Activated CD8-positive, alpha-beta T cell treated with anti-CD3 and anti-CD28 coated beads for 36 hours (primary cell): ENCODE results near the gene COMT. TPM values are rescaled to one million over a fixed set of nuclear protein-coding genes. Genes with fewer than 3 reads are reported as not detected.

Source experiments
- ATAC-seq: fragments of 200-7000 bp; cut with Tn5 transposase; one replicate; pipeline ENCODE4 v1.10.0; 2021; ENCODE audit warnings: mild to moderate bottlenecking, moderate library complexity
- CTCF ChIA-PET: fragments of 350-600 bp; sonication (Branson Sonifier 250); formaldehyde crosslinking; loops from one replicate; lab custom pipeline; 2021; ENCODE audit warnings: antibody characterized with exemption; lab: Charles Lee
- POLR2A ChIA-PET: fragments of 350-600 bp; sonication (Branson Sonifier 250); formaldehyde crosslinking; loops from one replicate; lab custom pipeline; 2021; ENCODE audit warnings: antibody characterized with exemption; lab: Charles Lee
- DNase-seq: peaks from one replicate; pipeline ENCODE4 v3.0.0-alpha.2; 2020
- H3K27ac Mint-ChIP-seq: one replicate; pipeline ENCODE4 v1.8.0; 2021; ENCODE audit warnings: mild to moderate bottlenecking, mixed read lengths
- H3K27me3 Mint-ChIP-seq: one replicate; pipeline ENCODE4 v1.8.0; 2021; ENCODE audit warnings: mixed read lengths
- H3K36me3 Mint-ChIP-seq: one replicate; pipeline ENCODE4 v1.8.0; 2021; ENCODE audit warnings: low read depth, mixed read lengths
- H3K4me1 Mint-ChIP-seq: one replicate; pipeline ENCODE4 v1.8.0; 2021; ENCODE audit warnings: low read depth, mixed read lengths
- H3K4me3 Mint-ChIP-seq: one replicate; pipeline ENCODE4 v1.8.0; 2021; ENCODE audit warnings: mild to moderate bottlenecking, moderate library complexity, mixed read lengths
- H3K9me3 Mint-ChIP-seq: one replicate; pipeline ENCODE4 v1.8.0; 2021; ENCODE audit warnings: mixed read lengths
- CTCF ChIP-seq: fragments of 200-600 bp; IDR thresholded peaks from one replicate; pipeline ENCODE4 v1.8.0; 2022; ENCODE audit warnings: antibody characterized with exemption, mild to moderate bottlenecking
- intact Hi-C: fragments of 100-400 bp; cut with micrococcal nuclease; formaldehyde crosslinking; loops from one replicate; pipeline ENCODE4 v1.10.0; 2022
- total RNA-seq, 2 experiments: library from RNA; stranded (reverse); gene quantifications; one replicate each; pipeline ENCODE4 v1.2.3, GENCODE V29; 2021

Gene COMT
- total RNA-seq, 2 experiments from 2014 or later: 70.7 to 74.5 TPM

GRCh38 chr22:19895160-19895849 is 46.3 kb upstream of the COMT start:
- Mint-ChIP-seq H3K9me3 (no peaks in the 10 kb centered on the region), H3K4me1 (peaks cover 66% of the 10 kb centered on the region), H3K27ac (peak overlapping the region; percentile 46), H3K36me3 (peaks cover 10% of the 10 kb centered on the region), H3K4me3 (no peak overlapping the region), H3K27me3 (no peaks in the 10 kb centered on the region)
- intact Hi-C loops: no loop called here
- ATAC-seq (no peak), DNase-seq (no peak)
- no peak for TF ChIP-seq CTCF
- CTCF ChIA-PET: interaction anchor here (4.3 kb wide), 1 partner anchor 165 kb away, joined by 21 read pairs; no protein-coding TSS in a partner anchor
- POLR2A ChIA-PET: interaction anchor here (1.0 to 1.9 kb wide), 3 partner anchors 10 to 40 kb away, joined by 3 to 9 read pairs (median 5); partner anchors contain the start of genes GNB1L and RTL10

- intact Hi-C loops: no loop called here
- Mint-ChIP-seq H3K4me3 (no peak overlapping the region), H3K27ac (peak overlapping the region; percentile 55), H3K27me3 (no peaks in the 10 kb centered on the region), H3K9me3 (no peaks in the 10 kb centered on the region), H3K4me1 (peaks cover 51% of the 10 kb centered on the region), H3K36me3 (peaks cover 10% of the 10 kb centered on the region)
- DNase-seq (peak; percentile 70), ATAC-seq (peak; percentile 40)
- TF ChIP-seq CTCF: no peak
- CTCF ChIA-PET: interaction anchor here (0.9 to 4.3 kb wide), 9 partner anchors 9 to 167 kb away, joined by 3 to 21 read pairs (median 5); no protein-coding TSS in a partner anchor
- POLR2A ChIA-PET: interaction anchor here (0.9 to 1.9 kb wide), 7 partner anchors 8 to 44 kb away, joined by 3 to 9 read pairs (median 3); partner anchors contain the start of genes COMT, GNB1L, RTL10 and TXNRD2
Measured at GRCh38 chr22:19896665-19897355, 44.8 kb upstream of the COMT start.

- Mint-ChIP-seq H3K4me1 (peaks cover 42% of the 10 kb centered on the region), H3K27ac (no peak overlapping the region), H3K9me3 (no peaks in the 10 kb centered on the region), H3K27me3 (no peaks in the 10 kb centered on the region), H3K4me3 (no peak overlapping the region), H3K36me3 (peaks cover 10% of the 10 kb centered on the region)
- DNase-seq (no peak), ATAC-seq (no peak)
- no peak for TF ChIP-seq CTCF
- CTCF ChIA-PET: interaction anchor here (1.2 to 4.3 kb wide), 5 partner anchors 8 to 167 kb away, joined by 5 to 21 read pairs (median 10); no protein-coding TSS in a partner anchor
- intact Hi-C loops: no loop called here
- POLR2A ChIA-PET: interaction anchor here (0.9 to 1.1 kb wide), 3 partner anchors 11 to 42 kb away, joined by 3 read pairs; no protein-coding TSS in a partner anchor
Measured at GRCh38 chr22:19897726-19898125, 43.8 kb upstream of the COMT start.

- Mint-ChIP-seq H3K36me3 (peaks cover 10% of the 10 kb centered on the region), H3K4me3 (no peak overlapping the region), H3K4me1 (peaks cover 38% of the 10 kb centered on the region), H3K27ac (no peak overlapping the region), H3K27me3 (no peaks in the 10 kb centered on the region), H3K9me3 (no peaks in the 10 kb centered on the region)
- CTCF ChIA-PET: interaction anchor here (4.3 kb wide), 1 partner anchor 168 kb away, joined by 21 read pairs; no protein-coding TSS in a partner anchor
- ATAC-seq (no peak), DNase-seq (no peak)
- POLR2A ChIA-PET: interaction anchor here (0.9 to 1.1 kb wide), 2 partner anchors 13 to 42 kb away, joined by 3 read pairs; no protein-coding TSS in a partner anchor
- TF ChIP-seq CTCF: no peak
- intact Hi-C loops: no loop called here
Measured at GRCh38 chr22:19898145-19898544, 43.4 kb upstream of the COMT start.
